Body of pancreas (tissue), 4 donors: Measurements from ENCODE around the gene LAPTM5.

Source experiments
- POLR2A ChIP-seq, 3 donors: fragments of 450-650 bp; IDR thresholded peaks; one replicate each; pipeline ENCODE4 v1.6.1; 2016; ENCODE audit warnings: antibody characterized with exemption in 3 of 3, mild to moderate bottlenecking in 2 of 3
- TF ChIP-seq, protein P1 (sequence below), 7 experiments: fragments of 450-650 bp in 4 of 7; fragments of 200-600 bp in 3 of 7; sonication (generic) in 3 of 7; IDR thresholded peaks; one replicate each; pipeline ENCODE4 v1.5.1; 2016 to 2019; ENCODE audit warnings: antibody characterized with exemption in 7 of 7

- TF ChIP-seq, protein P1, sequence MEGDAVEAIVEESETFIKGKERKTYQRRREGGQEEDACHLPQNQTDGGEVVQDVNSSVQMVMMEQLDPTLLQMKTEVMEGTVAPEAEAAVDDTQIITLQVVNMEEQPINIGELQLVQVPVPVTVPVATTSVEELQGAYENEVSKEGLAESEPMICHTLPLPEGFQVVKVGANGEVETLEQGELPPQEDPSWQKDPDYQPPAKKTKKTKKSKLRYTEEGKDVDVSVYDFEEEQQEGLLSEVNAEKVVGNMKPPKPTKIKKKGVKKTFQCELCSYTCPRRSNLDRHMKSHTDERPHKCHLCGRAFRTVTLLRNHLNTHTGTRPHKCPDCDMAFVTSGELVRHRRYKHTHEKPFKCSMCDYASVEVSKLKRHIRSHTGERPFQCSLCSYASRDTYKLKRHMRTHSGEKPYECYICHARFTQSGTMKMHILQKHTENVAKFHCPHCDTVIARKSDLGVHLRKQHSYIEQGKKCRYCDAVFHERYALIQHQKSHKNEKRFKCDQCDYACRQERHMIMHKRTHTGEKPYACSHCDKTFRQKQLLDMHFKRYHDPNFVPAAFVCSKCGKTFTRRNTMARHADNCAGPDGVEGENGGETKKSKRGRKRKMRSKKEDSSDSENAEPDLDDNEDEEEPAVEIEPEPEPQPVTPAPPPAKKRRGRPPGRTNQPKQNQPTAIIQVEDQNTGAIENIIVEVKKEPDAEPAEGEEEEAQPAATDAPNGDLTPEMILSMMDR (IDR thresholded peaks at IDR 0.05), result no peak
- TF ChIP-seq POLR2A (IDR thresholded peaks at IDR 0.05), result no peak
These were observed 18.8 kb upstream of the LAPTM5 start for GRCh38 chr1:30776097-30777059.
